ENCODE measurements around the gene C1QTNF6. TPM values are rescaled to one million over a fixed set of nuclear protein-coding genes. Genes with fewer than 3 reads are reported as not detected.

The C1QTNF6 gene
- polyA plus RNA-seq, 1 of the 3 experiments (the other 2 are of a cell fraction), result 47.7 TPM

DNA sequence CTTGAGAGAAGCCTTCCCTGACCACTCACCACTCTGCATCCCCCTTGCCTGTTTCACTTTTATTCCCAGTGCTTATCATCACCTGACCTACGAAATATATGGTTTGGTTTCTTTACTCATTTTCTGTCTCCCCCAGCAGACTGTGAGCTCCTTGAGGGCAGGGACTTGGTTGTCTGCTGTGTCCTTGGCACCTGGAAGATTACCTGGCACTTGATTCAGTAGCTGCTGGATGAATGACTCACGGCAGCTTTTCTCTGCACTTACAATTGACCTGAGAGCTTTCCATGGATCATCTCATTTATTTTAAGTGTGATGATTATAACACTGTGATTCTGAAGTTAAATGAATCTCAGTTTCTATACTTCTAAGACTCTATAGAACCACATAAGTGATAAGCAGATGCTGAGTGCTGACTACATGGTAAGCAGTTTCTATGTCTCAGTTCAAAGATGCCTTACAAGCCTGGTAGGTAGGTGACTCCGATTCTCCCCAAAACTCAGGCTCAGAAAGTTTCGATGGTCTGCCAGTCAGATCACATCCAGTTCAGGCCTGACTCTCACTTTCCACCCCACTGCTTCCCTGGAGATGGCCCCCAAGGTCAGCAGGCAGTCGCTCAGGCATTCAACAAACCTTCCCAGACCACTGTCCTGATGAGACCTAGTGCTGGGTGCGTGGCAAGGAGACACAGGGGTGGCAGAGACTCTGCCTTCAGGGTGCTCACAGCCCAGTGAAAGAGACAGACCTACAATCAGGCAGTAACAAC lies 50.0 kb downstream of the C1QTNF6 start:
- H3K9me2 ChIP-seq, result no peaks in the 10 kb centered on the region
- H3K9me3 ChIP-seq, result no peaks in the 10 kb centered on the region
- no peaks in the 10 kb centered on the region for H3F3A ChIP-seq (replicated peaks; ENCODE audit: insufficient read depth)
- H3K27ac ChIP-seq (ENCODE audit: low read depth in 2 of 2, low read length in 1 of 2), result no peak overlapping the region
- H3K79me2 ChIP-seq (ENCODE audit: insufficient read depth), result no peaks in the 10 kb centered on the region
- H4K20me1 ChIP-seq (ENCODE audit: insufficient read depth), result no peaks in the 10 kb centered on the region
- no peak for TF ChIP-seq SIN3A (IDR thresholded peaks at IDR 0.05; ENCODE audit: borderline replicate concordance, low read depth, low read length)
- TF ChIP-seq FOXJ3 (CRISPR knock-in tag; IDR thresholded peaks at IDR 0.05), result no peak
- no peak for TF ChIP-seq TEAD4 (IDR thresholded peaks at IDR 0.05; ENCODE audit: borderline replicate concordance, insufficient read depth)
- no peak for TF ChIP-seq RCOR1 (IDR thresholded peaks at IDR 0.05; ENCODE audit: low read length)
- TF ChIP-seq RXRA (IDR thresholded peaks at IDR 0.05; ENCODE audit: borderline replicate concordance, low read depth), result no peak
- TF ChIP-seq, protein P1, sequence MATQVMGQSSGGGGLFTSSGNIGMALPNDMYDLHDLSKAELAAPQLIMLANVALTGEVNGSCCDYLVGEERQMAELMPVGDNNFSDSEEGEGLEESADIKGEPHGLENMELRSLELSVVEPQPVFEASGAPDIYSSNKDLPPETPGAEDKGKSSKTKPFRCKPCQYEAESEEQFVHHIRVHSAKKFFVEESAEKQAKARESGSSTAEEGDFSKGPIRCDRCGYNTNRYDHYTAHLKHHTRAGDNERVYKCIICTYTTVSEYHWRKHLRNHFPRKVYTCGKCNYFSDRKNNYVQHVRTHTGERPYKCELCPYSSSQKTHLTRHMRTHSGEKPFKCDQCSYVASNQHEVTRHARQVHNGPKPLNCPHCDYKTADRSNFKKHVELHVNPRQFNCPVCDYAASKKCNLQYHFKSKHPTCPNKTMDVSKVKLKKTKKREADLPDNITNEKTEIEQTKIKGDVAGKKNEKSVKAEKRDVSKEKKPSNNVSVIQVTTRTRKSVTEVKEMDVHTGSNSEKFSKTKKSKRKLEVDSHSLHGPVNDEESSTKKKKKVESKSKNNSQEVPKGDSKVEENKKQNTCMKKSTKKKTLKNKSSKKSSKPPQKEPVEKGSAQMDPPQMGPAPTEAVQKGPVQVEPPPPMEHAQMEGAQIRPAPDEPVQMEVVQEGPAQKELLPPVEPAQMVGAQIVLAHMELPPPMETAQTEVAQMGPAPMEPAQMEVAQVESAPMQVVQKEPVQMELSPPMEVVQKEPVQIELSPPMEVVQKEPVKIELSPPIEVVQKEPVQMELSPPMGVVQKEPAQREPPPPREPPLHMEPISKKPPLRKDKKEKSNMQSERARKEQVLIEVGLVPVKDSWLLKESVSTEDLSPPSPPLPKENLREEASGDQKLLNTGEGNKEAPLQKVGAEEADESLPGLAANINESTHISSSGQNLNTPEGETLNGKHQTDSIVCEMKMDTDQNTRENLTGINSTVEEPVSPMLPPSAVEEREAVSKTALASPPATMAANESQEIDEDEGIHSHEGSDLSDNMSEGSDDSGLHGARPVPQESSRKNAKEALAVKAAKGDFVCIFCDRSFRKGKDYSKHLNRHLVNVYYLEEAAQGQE (IDR thresholded peaks at IDR 0.05; ENCODE audit: low read depth, low read length), result no peak
- no peak for TF ChIP-seq RAD21 (IDR thresholded peaks at IDR 0.05; ENCODE audit: low read length)
- TF ChIP-seq NRF1 (IDR thresholded peaks at IDR 0.05; ENCODE audit: low read depth, low read length), result no peak
- TF ChIP-seq, protein P2, sequence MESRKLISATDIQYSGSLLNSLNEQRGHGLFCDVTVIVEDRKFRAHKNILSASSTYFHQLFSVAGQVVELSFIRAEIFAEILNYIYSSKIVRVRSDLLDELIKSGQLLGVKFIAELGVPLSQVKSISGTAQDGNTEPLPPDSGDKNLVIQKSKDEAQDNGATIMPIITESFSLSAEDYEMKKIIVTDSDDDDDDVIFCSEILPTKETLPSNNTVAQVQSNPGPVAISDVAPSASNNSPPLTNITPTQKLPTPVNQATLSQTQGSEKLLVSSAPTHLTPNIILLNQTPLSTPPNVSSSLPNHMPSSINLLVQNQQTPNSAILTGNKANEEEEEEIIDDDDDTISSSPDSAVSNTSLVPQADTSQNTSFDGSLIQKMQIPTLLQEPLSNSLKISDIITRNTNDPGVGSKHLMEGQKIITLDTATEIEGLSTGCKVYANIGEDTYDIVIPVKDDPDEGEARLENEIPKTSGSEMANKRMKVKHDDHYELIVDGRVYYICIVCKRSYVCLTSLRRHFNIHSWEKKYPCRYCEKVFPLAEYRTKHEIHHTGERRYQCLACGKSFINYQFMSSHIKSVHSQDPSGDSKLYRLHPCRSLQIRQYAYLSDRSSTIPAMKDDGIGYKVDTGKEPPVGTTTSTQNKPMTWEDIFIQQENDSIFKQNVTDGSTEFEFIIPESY (IDR thresholded peaks at IDR 0.05; ENCODE audit: borderline replicate concordance, low read depth), result no peak
- TF ChIP-seq, protein P3, sequence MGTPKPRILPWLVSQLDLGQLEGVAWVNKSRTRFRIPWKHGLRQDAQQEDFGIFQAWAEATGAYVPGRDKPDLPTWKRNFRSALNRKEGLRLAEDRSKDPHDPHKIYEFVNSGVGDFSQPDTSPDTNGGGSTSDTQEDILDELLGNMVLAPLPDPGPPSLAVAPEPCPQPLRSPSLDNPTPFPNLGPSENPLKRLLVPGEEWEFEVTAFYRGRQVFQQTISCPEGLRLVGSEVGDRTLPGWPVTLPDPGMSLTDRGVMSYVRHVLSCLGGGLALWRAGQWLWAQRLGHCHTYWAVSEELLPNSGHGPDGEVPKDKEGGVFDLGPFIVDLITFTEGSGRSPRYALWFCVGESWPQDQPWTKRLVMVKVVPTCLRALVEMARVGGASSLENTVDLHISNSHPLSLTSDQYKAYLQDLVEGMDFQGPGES (IDR thresholded peaks at IDR 0.05; ENCODE audit: low read depth, low read length), result no peak
- TF ChIP-seq FOSL2 (IDR thresholded peaks at IDR 0.05; ENCODE audit: borderline replicate concordance, low read depth), result no peak
- TF ChIP-seq EP300 (IDR thresholded peaks at IDR 0.05; ENCODE audit: borderline replicate concordance in 1 of 2, low read depth in 1 of 2, low read length in 1 of 2), result no peak
- no peak for TF ChIP-seq SMC3 (IDR thresholded peaks at IDR 0.05; ENCODE audit: low read depth, low read length)
- TF ChIP-seq, protein P4, sequence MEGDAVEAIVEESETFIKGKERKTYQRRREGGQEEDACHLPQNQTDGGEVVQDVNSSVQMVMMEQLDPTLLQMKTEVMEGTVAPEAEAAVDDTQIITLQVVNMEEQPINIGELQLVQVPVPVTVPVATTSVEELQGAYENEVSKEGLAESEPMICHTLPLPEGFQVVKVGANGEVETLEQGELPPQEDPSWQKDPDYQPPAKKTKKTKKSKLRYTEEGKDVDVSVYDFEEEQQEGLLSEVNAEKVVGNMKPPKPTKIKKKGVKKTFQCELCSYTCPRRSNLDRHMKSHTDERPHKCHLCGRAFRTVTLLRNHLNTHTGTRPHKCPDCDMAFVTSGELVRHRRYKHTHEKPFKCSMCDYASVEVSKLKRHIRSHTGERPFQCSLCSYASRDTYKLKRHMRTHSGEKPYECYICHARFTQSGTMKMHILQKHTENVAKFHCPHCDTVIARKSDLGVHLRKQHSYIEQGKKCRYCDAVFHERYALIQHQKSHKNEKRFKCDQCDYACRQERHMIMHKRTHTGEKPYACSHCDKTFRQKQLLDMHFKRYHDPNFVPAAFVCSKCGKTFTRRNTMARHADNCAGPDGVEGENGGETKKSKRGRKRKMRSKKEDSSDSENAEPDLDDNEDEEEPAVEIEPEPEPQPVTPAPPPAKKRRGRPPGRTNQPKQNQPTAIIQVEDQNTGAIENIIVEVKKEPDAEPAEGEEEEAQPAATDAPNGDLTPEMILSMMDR (IDR thresholded peaks at IDR 0.05), result no peak
- TF ChIP-seq FOXM1 (IDR thresholded peaks at IDR 0.05; ENCODE audit: low read depth), result no peak
- TF ChIP-seq EZH2phosphoT487 (IDR thresholded peaks at IDR 0.05; ENCODE audit: borderline replicate concordance, low read depth), result no peak
- TF ChIP-seq POLR2AphosphoS5 (IDR thresholded peaks at IDR 0.05; ENCODE audit: low read depth, low read length), result no peak
- no peak for TF ChIP-seq YY1 (IDR thresholded peaks at IDR 0.05; ENCODE audit: low read depth)
- CTCF ChIA-PET, result interaction anchor here (0.9 to 1.8 kb wide), 2 partner anchors 16 to 61 kb away, joined by 3 to 7 read pairs; no protein-coding TSS in a partner anchor
- POLR2A ChIA-PET, result no interaction called here
- H3K9ac ChIP-seq, result no peak overlapping the region
- H2AFZ ChIP-seq (ENCODE audit: low read depth), result no peak overlapping the region
- H3K4me2 ChIP-seq, result no peak overlapping the region
- H3K4me1 ChIP-seq (ENCODE audit: control insufficient read depth in 1 of 2, insufficient read depth in 2 of 2, low read depth in 1 of 2, low read length in 1 of 2), result no peaks in the 10 kb centered on the region
- H3K36me3 ChIP-seq (replicated peaks in 1 of 2; ENCODE audit: control insufficient read depth in 1 of 2, insufficient read depth in 2 of 2, low read length in 1 of 2), result no peaks in the 10 kb centered on the region
- H3K27me3 ChIP-seq (ENCODE audit: insufficient read depth), result no peaks in the 10 kb centered on the region
- no peak overlapping the region for H3K4me3 ChIP-seq (ENCODE audit: low read depth in 2 of 2, low read length in 1 of 2)
- WGBS (ENCODE audit: low lambda C conversion rate), result 83% methylated on average over 6 of the region's 6 CpGs
- DNase-seq, result no peak
